GM23338 (cell line): ENCODE results near the gene TMPRSS9. TPM values are rescaled to one million over a fixed set of nuclear protein-coding genes. Genes with fewer than 3 reads are reported as not detected.
"Not testable (repeated sequence)": the region's sequence is repeated elsewhere in the genome, so short reads cannot be mapped to it uniquely, and the experiment has no call there.

Experiments used
- ATAC-seq: fragments of 200-7000 bp; cut with Tn5 transposase; 3 replicates; pipeline ENCODE4 v1.9.1; 2020
- DNase-seq: peaks from one replicate; pipeline ENCODE4 v3.0.0-alpha.2; 2015; ENCODE audit warnings: low spot score
- H2AFZ ChIP-seq: fragments of 200-600 bp; sonication (generic); 2 replicates; pipeline ENCODE4 v1.8.0; 2016; ENCODE audit warnings: antibody characterized with exemption, mild to moderate bottlenecking, moderate library complexity
- H3F3A ChIP-seq: fragments of 200-600 bp; sonication (generic); replicated peaks from 2 replicates; pipeline ENCODE4 v1.8.0; 2017; ENCODE audit warnings: antibody characterized with exemption, mixed run types, low read depth
- H3K27ac ChIP-seq: fragments of 200-600 bp; sonication (generic); 2 replicates; pipeline ENCODE4 v1.6.1; 2016; ENCODE audit warnings: low read depth
- H3K27me3 ChIP-seq: fragments of 200-600 bp; sonication (generic); 2 replicates; pipeline ENCODE4 v1.8.0; 2016; ENCODE audit warnings: mild to moderate bottlenecking, mixed run types, moderate library complexity; ENCODE audit not compliant: insufficient read depth
- H3K36me3 ChIP-seq: fragments of 200-600 bp; sonication (generic); 2 replicates; pipeline ENCODE4 v1.8.0; 2016; ENCODE audit warnings: mild to moderate bottlenecking; ENCODE audit not compliant: insufficient read depth
- H3K4me1 ChIP-seq: fragments of 200-600 bp; sonication (generic); 2 replicates; pipeline ENCODE4 v1.8.0; 2016; ENCODE audit warnings: mild to moderate bottlenecking, moderate library complexity; ENCODE audit not compliant: insufficient read depth
- H3K4me2 ChIP-seq: fragments of 200-600 bp; sonication (generic); 2 replicates; pipeline ENCODE4 v1.7.1; 2017; ENCODE audit warnings: mixed run types
- H3K4me3 ChIP-seq: fragments of 200-600 bp; sonication (generic); 2 replicates; pipeline ENCODE4 v1.6.1; 2016; ENCODE audit warnings: mixed run types
- H3K79me2 ChIP-seq: fragments of 200-600 bp; sonication (generic); replicated peaks from 2 replicates; pipeline ENCODE4 v1.8.0; 2017; ENCODE audit warnings: mild to moderate bottlenecking; ENCODE audit not compliant: insufficient read depth
- H3K9me2 ChIP-seq: fragments of 200-600 bp; sonication (generic); 2 replicates; pipeline ENCODE4 v1.8.0; 2017; ENCODE audit not compliant: insufficient read depth
- H4K20me1 ChIP-seq: fragments of 200-600 bp; sonication (generic); replicated peaks from 2 replicates; pipeline ENCODE4 v1.8.0; 2017; ENCODE audit warnings: mild to moderate bottlenecking; ENCODE audit not compliant: insufficient read depth
- H3K27ac Mint-ChIP-seq: 2 replicates; pipeline ENCODE4 v1.8.0; 2020; ENCODE audit warnings: inconsistent platforms, mild to moderate bottlenecking, moderate library complexity, mixed read lengths
- H3K27me3 Mint-ChIP-seq: 3 replicates; pipeline ENCODE4 v1.8.0; 2022; ENCODE audit warnings: low read depth, mild to moderate bottlenecking, moderate library complexity, mixed read lengths, inconsistent platforms; ENCODE audit not compliant: insufficient read depth, poor library complexity
- H3K36me3 Mint-ChIP-seq: 3 replicates; pipeline ENCODE4 v1.8.0; 2021; ENCODE audit warnings: low read depth, mild to moderate bottlenecking, inconsistent platforms, moderate library complexity, mixed read lengths
- H3K4me1 Mint-ChIP-seq: 3 replicates; pipeline ENCODE4 v1.8.0; 2020; ENCODE audit warnings: mild to moderate bottlenecking, inconsistent platforms, mixed read lengths
- H3K4me3 Mint-ChIP-seq: 3 replicates; pipeline ENCODE4 v1.8.0; 2021; ENCODE audit warnings: moderate library complexity, mild to moderate bottlenecking, inconsistent platforms, mixed read lengths
- H3K9me3 Mint-ChIP-seq: 3 replicates; pipeline ENCODE4 v1.8.0; 2020; ENCODE audit warnings: moderate library complexity, mild to moderate bottlenecking, inconsistent platforms, mixed read lengths
- EZH2 ChIP-seq: fragments of 200-600 bp; sonication (generic); IDR thresholded peaks from one replicate; pipeline ENCODE4 v1.8.0; 2017; ENCODE audit warnings: antibody characterized with exemption, mild to moderate bottlenecking, low read depth; ENCODE audit not compliant: unreplicated experiment
- JUNB ChIP-seq: IDR thresholded peaks from one replicate; pipeline ENCODE4 v1.6.1; 2016; ENCODE audit warnings: antibody characterized with exemption; ENCODE audit not compliant: unreplicated experiment
- NANOG ChIP-seq: IDR thresholded peaks from 2 replicates; pipeline ENCODE4 v1.6.1; 2016; ENCODE audit warnings: antibody characterized with exemption, borderline replicate concordance
- POLR2AphosphoS5 ChIP-seq: IDR thresholded peaks from 2 replicates; pipeline ENCODE4 v1.6.1; 2016; ENCODE audit warnings: antibody characterized with exemption, low read depth
- REST ChIP-seq: IDR thresholded peaks from one replicate; pipeline ENCODE4 v1.6.1; 2018; ENCODE audit warnings: antibody characterized with exemption; ENCODE audit not compliant: unreplicated experiment
- ZNF114 ChIP-seq: fragments of 250-450 bp; sonication (Bioruptor Pico); IDR thresholded peaks from 2 replicates; pipeline ENCODE4 v1.5.0; 2020; ENCODE audit warnings: mild to moderate bottlenecking, moderate library complexity
- ZNF462 ChIP-seq: fragments of 250-450 bp; sonication (Bioruptor Pico); IDR thresholded peaks from 2 replicates; pipeline ENCODE4 v1.5.0; 2020; ENCODE audit warnings: mild to moderate bottlenecking, moderate library complexity
- polyA plus RNA-seq: library from polyadenylated mRNA; unstranded; fragments of >200 nt; fragmentation: Nextera tagmentation; extraction: Ambion mirVana; gene quantifications from 2 replicates; pipeline ENCODE4 v1.2.1, GENCODE V29; 2016
- total RNA-seq: library from RNA; depleted of rRNA; stranded (reverse); fragments of >200 nt; shearing (Covaris generic); gene quantifications from 2 replicates; pipeline ENCODE4 v1.2.3, GENCODE V29; 2014

Gene TMPRSS9
- total and polyA plus RNA-seq, 2 experiments from 2014 or later = 0.05 to 0.28 TPM

- not testable (repeated sequence) for ATAC-seq, H3K27ac ChIP-seq, H3K4me3 ChIP-seq, H3K36me3 ChIP-seq, H3K27me3 ChIP-seq, H3K9me3 Mint-ChIP-seq, H3F3A ChIP-seq, H3K36me3 Mint-ChIP-seq, H3K4me1 Mint-ChIP-seq, H3K79me2 ChIP-seq, DNase-seq, H3K4me2 ChIP-seq, H3K9me2 ChIP-seq, H3K4me1 ChIP-seq, H4K20me1 ChIP-seq
- peak overlapping the region; percentile 92; the same call in 1 of the 2 replicates for H2AFZ ChIP-seq
- Mint-ChIP-seq H3K27ac (0 out of 2 replicates have a peak overlapping the region, but pooled peaks have one; percentile 19), H3K27me3 (peaks cover 13% of the 10 kb centered on the region), H3K4me3 (peak overlapping the region; percentile 27; the same call in 1 of the 3 replicates)
Observed at GRCh38 chr19:2463694-2464093, 103.6 kb downstream of the TMPRSS9 start.

- no peak overlapping the region for H3K4me3 ChIP-seq
- no peaks in the 10 kb centered on the region for H3K79me2 ChIP-seq
- peaks cover 9% of the 10 kb centered on the region for H3K4me1 Mint-ChIP-seq
- ATAC-seq (no peak), DNase-seq (no peak)
- no peak overlapping the region for H3K27ac ChIP-seq
- no peaks in the 10 kb centered on the region for H3K9me2 ChIP-seq
- H3K27me3 ChIP-seq = no peaks in the 10 kb centered on the region
- TF ChIP-seq NANOG (no peak), ZNF462 (CRISPR knock-in tag) (no peak), POLR2AphosphoS5 (no peak), REST (no peak), ZNF114 (no peak), EZH2 (no peak), JUNB (no peak)
- H3K27me3 Mint-ChIP-seq = peaks cover 14% of the 10 kb centered on the region
- no peak overlapping the region for H3K4me2 ChIP-seq
- no peaks in the 10 kb centered on the region; the same call in 2 of the 3 replicates for H3K36me3 Mint-ChIP-seq
- H3K4me1 ChIP-seq = 0 out of 2 replicates have a peak, but pooled peaks cover 2% of the 10 kb centered on the region
- no peak overlapping the region for H2AFZ ChIP-seq
- no peaks in the 10 kb centered on the region for H3K36me3 ChIP-seq
- H3K27ac Mint-ChIP-seq = no peak overlapping the region
- no peaks in the 10 kb centered on the region for H4K20me1 ChIP-seq
- no peak overlapping the region for H3K4me3 Mint-ChIP-seq
- H3K9me3 Mint-ChIP-seq = peaks cover 5% of the 10 kb centered on the region; the same call in 1 of the 3 replicates
- H3F3A ChIP-seq = no peaks in the 10 kb centered on the region
Observed at GRCh38 chr19:2464389-2464788, 104.3 kb downstream of the TMPRSS9 start.
